Natural killer cell (primary cell): ENCODE data around the gene PDE10A. TPM values are rescaled to one million over a fixed set of nuclear protein-coding genes. Genes with fewer than 3 reads are reported as not detected.

Experiments used
- ATAC-seq, 3 donors: fragments of 150-1000 bp in 2 of 3; fragments of 200-7000 bp in 1 of 3; cut with Tn5 transposase; 1 replicate in 1 of 3; 2 replicates in 2 of 3; pipeline ENCODE4 v1.10.0; 2021; ENCODE audit warnings: mild to moderate bottlenecking in 2 of 3, moderate library complexity in 2 of 3
- DNase-seq, 2 donors: peaks; one replicate each; pipeline versions ENCODE4 v3.0.0 to v3.0.0-alpha.2; 2013 to 2021; ENCODE audit warnings: mixed read lengths in 1 of 2
- H3K27ac ChIP-seq: one replicate; pipeline ENCODE4 v1.5.1; 2013; ENCODE audit warnings: mild to moderate bottlenecking, low read length
- H3K27me3 ChIP-seq: one replicate; pipeline ENCODE4 v1.6.1; 2013; ENCODE audit warnings: low read length; ENCODE audit not compliant: control insufficient read depth, insufficient read depth
- H3K36me3 ChIP-seq: one replicate; pipeline ENCODE4 v1.6.1; 2013; ENCODE audit warnings: low read length; ENCODE audit not compliant: control insufficient read depth, insufficient read depth
- H3K4me1 ChIP-seq: one replicate; pipeline ENCODE4 v1.6.1; 2013; ENCODE audit warnings: low read length; ENCODE audit not compliant: control insufficient read depth, insufficient read depth
- H3K4me3 ChIP-seq: one replicate; pipeline ENCODE4 v1.5.1; 2013; ENCODE audit warnings: low read length
- H3K9me3 ChIP-seq: one replicate; pipeline ENCODE4 v1.6.1; 2013; ENCODE audit warnings: low read length; ENCODE audit not compliant: control insufficient read depth, insufficient read depth
- H3K27ac Mint-ChIP-seq, 2 donors: one replicate each; pipeline ENCODE4 v1.8.0; 2022; ENCODE audit warnings: mild to moderate bottlenecking in 2 of 2, mixed read lengths in 2 of 2, moderate library complexity in 1 of 2
- H3K27me3 Mint-ChIP-seq, 2 donors: one replicate each; pipeline ENCODE4 v1.8.0; 2022; ENCODE audit warnings: low read depth in 2 of 2, mixed read lengths in 2 of 2
- H3K36me3 Mint-ChIP-seq: one replicate; pipeline ENCODE4 v1.8.0; 2022; ENCODE audit warnings: mixed read lengths
- H3K4me1 Mint-ChIP-seq, 2 donors: one replicate each; pipeline ENCODE4 v1.8.0; 2022; ENCODE audit warnings: mixed read lengths in 2 of 2
- H3K4me3 Mint-ChIP-seq: one replicate; pipeline ENCODE4 v1.8.0; 2022; ENCODE audit warnings: mild to moderate bottlenecking, moderate library complexity, mixed read lengths
- H3K9me3 Mint-ChIP-seq, 2 donors: one replicate each; pipeline ENCODE4 v1.8.0; 2022; ENCODE audit warnings: mixed read lengths in 2 of 2
- WGBS: methylation state at CpG from one replicate; pipeline ENCODE4 v1.1.7; 2013; ENCODE audit warnings: missing lambda C conversion rate; ENCODE audit not compliant: insufficient coverage; 5-methylcytosine and 5-hydroxymethylcytosine counted together
- intact Hi-C: fragments of 100-400 bp; cut with micrococcal nuclease; formaldehyde crosslinking; loops from one replicate; pipeline ENCODE4 v1.14.2; 2022
- total RNA-seq, 4 donors: library from RNA; stranded (reverse); fragments of 120-200 nt in 1 of 4; gene quantifications; one replicate each; pipeline versions ENCODE4 v1.2.3 to v1.2.4, GENCODE V29; 2013 to 2022
- TF ChIP-seq, protein P1 (sequence below): fragments of 200-600 bp; IDR thresholded peaks from one replicate; pipeline ENCODE4 v1.8.0; 2022; ENCODE audit warnings: antibody characterized with exemption

Gene PDE10A
- total RNA-seq, 3 donors from 2014 or later (not counting 1 experiment from before 2014, with no cell fraction given), result not detected

GRCh38 chr6:165401092-165401491 lies 261.9 kb downstream of the PDE10A start:
- TF ChIP-seq, protein P1, sequence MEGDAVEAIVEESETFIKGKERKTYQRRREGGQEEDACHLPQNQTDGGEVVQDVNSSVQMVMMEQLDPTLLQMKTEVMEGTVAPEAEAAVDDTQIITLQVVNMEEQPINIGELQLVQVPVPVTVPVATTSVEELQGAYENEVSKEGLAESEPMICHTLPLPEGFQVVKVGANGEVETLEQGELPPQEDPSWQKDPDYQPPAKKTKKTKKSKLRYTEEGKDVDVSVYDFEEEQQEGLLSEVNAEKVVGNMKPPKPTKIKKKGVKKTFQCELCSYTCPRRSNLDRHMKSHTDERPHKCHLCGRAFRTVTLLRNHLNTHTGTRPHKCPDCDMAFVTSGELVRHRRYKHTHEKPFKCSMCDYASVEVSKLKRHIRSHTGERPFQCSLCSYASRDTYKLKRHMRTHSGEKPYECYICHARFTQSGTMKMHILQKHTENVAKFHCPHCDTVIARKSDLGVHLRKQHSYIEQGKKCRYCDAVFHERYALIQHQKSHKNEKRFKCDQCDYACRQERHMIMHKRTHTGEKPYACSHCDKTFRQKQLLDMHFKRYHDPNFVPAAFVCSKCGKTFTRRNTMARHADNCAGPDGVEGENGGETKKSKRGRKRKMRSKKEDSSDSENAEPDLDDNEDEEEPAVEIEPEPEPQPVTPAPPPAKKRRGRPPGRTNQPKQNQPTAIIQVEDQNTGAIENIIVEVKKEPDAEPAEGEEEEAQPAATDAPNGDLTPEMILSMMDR, result no peak
- Mint-ChIP-seq H3K27me3 (no peaks in the 10 kb centered on the region), H3K27ac (no peak overlapping the region), H3K9me3 (peaks cover 2 to 4% of the 10 kb centered on the region in 2 donors), H3K36me3 (no peaks in the 10 kb centered on the region), H3K4me3 (no peak overlapping the region), H3K4me1 (no peaks in the 10 kb centered on the region)
- DNase-seq (no peak), ATAC-seq (no peak)
- no peaks in the 10 kb centered on the region for H3K27me3 ChIP-seq
- intact Hi-C loops, result no loop called here
- no peaks in the 10 kb centered on the region for H3K4me1 ChIP-seq
- no peaks in the 10 kb centered on the region for H3K36me3 ChIP-seq
- no peaks in the 10 kb centered on the region for H3K9me3 ChIP-seq
- 93% methylated on average over 2 of the region's 2 CpGs for WGBS
- no peak overlapping the region for H3K27ac ChIP-seq
- H3K4me3 ChIP-seq, result no peak overlapping the region

GRCh38 chr6:165390475-165390874 lies 272.6 kb downstream of the PDE10A start:
- Mint-ChIP-seq H3K9me3 (peaks cover 8 to 12% of the 10 kb centered on the region in 2 donors), H3K36me3 (no peaks in the 10 kb centered on the region), H3K4me1 (no peaks in the 10 kb centered on the region), H3K4me3 (no peak overlapping the region), H3K27me3 (no peaks in the 10 kb centered on the region), H3K27ac (no peak overlapping the region)
- no peaks in the 10 kb centered on the region for H3K36me3 ChIP-seq
- 93% methylated on average over 6 of the region's 6 CpGs for WGBS
- intact Hi-C loops, result no loop called here
- ATAC-seq, result no peak
- no peak for DNase-seq
- H3K9me3 ChIP-seq, result peaks cover 4% of the 10 kb centered on the region
- no peaks in the 10 kb centered on the region for H3K4me1 ChIP-seq
- H3K4me3 ChIP-seq, result no peak overlapping the region
- no peaks in the 10 kb centered on the region for H3K27me3 ChIP-seq
- TF ChIP-seq, protein P1, result no peak
- no peak overlapping the region for H3K27ac ChIP-seq

GRCh38 chr6:165389534-165389933 lies 273.5 kb downstream of the PDE10A start:
- ATAC-seq, result no peak
- H3K27me3 Mint-ChIP-seq, result no peaks in the 10 kb centered on the region
- intact Hi-C loops, result no loop called here

GRCh38 chr6:165383323-165383722 lies 279.7 kb downstream of the PDE10A start:
- H3K9me3 ChIP-seq, result no peaks in the 10 kb centered on the region
- Mint-ChIP-seq H3K9me3 (peaks cover 4 to 8% of the 10 kb centered on the region in 2 donors), H3K4me1 (no peaks in the 10 kb centered on the region), H3K27me3 (no peaks in the 10 kb centered on the region), H3K36me3 (no peaks in the 10 kb centered on the region), H3K4me3 (no peak overlapping the region), H3K27ac (no peak overlapping the region)
- no peaks in the 10 kb centered on the region for H3K4me1 ChIP-seq
- TF ChIP-seq, protein P1, result no peak
- no peaks in the 10 kb centered on the region for H3K27me3 ChIP-seq
- H3K4me3 ChIP-seq, result no peak overlapping the region
- 84% methylated on average over 3 of the region's 3 CpGs for WGBS
- no peak overlapping the region for H3K27ac ChIP-seq
- DNase-seq (no peak), ATAC-seq (no peak)
- H3K36me3 ChIP-seq, result no peaks in the 10 kb centered on the region
- intact Hi-C loops, result no loop called here

More at GRCh38 chr6:165389534-165389933, 273.5 kb downstream of the PDE10A start:
- H3K36me3 Mint-ChIP-seq, result no peaks in the 10 kb centered on the region
- H3K4me3 Mint-ChIP-seq, result no peak overlapping the region
- Histone ChIP-seq H3K4me1 (no peaks in the 10 kb centered on the region), H3K4me3 (no peak overlapping the region), H3K36me3 (no peaks in the 10 kb centered on the region), H3K27me3 (no peaks in the 10 kb centered on the region), H3K27ac (no peak overlapping the region), H3K9me3 (peaks cover 4% of the 10 kb centered on the region)
- 54% methylated on average over 3 of the region's 3 CpGs for WGBS
- DNase-seq, result no peak
- H3K4me1 Mint-ChIP-seq, result no peaks in the 10 kb centered on the region
- H3K27ac Mint-ChIP-seq, result no peak overlapping the region
- H3K9me3 Mint-ChIP-seq, result peaks cover 12% of the 10 kb centered on the region in 2 donors
- TF ChIP-seq, protein P1, result no peak
